Central memory CD8-positive, alpha-beta T cell (primary cell): ENCODE results near the gene FHIT.

Experiments
- ATAC-seq: fragments of 150-1000 bp; cut with Tn5 transposase; replicated peaks from 2 replicates; pipeline ENCODE4 v1.10.0; 2022; ENCODE audit warnings: mild to moderate bottlenecking, moderate FRiP score, moderate number of reproducible peaks; ENCODE audit not compliant: poor library complexity, severe bottlenecking; ENCODE audit errors: extremely low read depth
- DNase-seq, 2 donors: peaks; one replicate each; pipeline ENCODE4 v3.0.0; 2021; ENCODE audit warnings: low spot score in 2 of 2
- H3K27ac Mint-ChIP-seq: one replicate; pipeline ENCODE4 v1.8.0; 2022; ENCODE audit warnings: low read depth, mild to moderate bottlenecking, moderate library complexity, mixed read lengths
- H3K27me3 Mint-ChIP-seq: one replicate; pipeline ENCODE4 v1.8.0; 2022; ENCODE audit warnings: mixed read lengths
- H3K36me3 Mint-ChIP-seq: one replicate; pipeline ENCODE4 v1.8.0; 2022; ENCODE audit warnings: mild to moderate bottlenecking, moderate library complexity, mixed read lengths; ENCODE audit not compliant: insufficient read depth
- H3K4me1 Mint-ChIP-seq: one replicate; pipeline ENCODE4 v1.8.0; 2022; ENCODE audit warnings: mixed read lengths
- H3K4me3 Mint-ChIP-seq: one replicate; pipeline ENCODE4 v1.8.0; 2022; ENCODE audit warnings: mild to moderate bottlenecking, moderate library complexity, mixed read lengths
- H3K9me3 Mint-ChIP-seq: one replicate; pipeline ENCODE4 v1.8.0; 2022; ENCODE audit warnings: mixed read lengths

Gene FHIT

DNA sequence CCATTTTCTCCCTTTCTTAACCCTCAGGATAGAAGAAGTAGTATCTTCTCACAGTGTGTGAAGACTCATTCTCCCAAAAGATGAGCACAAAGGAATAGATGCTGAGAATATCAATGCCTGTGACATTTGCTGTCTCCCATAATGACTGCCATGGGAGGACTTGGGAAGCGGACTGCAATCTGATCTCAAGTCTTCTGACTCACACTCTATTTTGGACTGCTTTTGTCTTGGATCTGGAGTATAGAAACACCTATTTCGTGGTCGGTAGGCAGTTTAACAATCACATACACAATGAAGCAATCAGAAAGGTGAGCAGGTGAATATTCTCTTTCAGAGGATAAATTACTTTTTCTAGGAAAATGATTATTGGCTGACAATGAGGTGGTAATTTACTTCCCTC, 852.0 kb downstream of the FHIT start:
- H3K27ac Mint-ChIP-seq: no peak overlapping the region
- ATAC-seq (no peak), DNase-seq (no peak)
- H3K36me3 Mint-ChIP-seq: no peaks in the 10 kb centered on the region
- H3K27me3 Mint-ChIP-seq: peaks cover 24% of the 10 kb centered on the region
- H3K4me3 Mint-ChIP-seq: no peak overlapping the region
- no peaks in the 10 kb centered on the region for H3K9me3 Mint-ChIP-seq
- H3K4me1 Mint-ChIP-seq: no peaks in the 10 kb centered on the region

- no peak overlapping the region for H3K4me3 Mint-ChIP-seq
- H3K27me3 Mint-ChIP-seq: peaks cover 12% of the 10 kb centered on the region
- no peak overlapping the region for H3K27ac Mint-ChIP-seq
- no peaks in the 10 kb centered on the region for H3K36me3 Mint-ChIP-seq
- H3K9me3 Mint-ChIP-seq: no peaks in the 10 kb centered on the region
- no peaks in the 10 kb centered on the region for H3K4me1 Mint-ChIP-seq
- ATAC-seq (no peak), DNase-seq (no peak)
These were observed 856.0 kb downstream of the FHIT start for GRCh38 chr3:60395173-60395762.

GRCh38 chr3:60393946-60394345, 857.3 kb downstream of the FHIT start:
- DNase-seq (no peak), ATAC-seq (no peak)
- Mint-ChIP-seq H3K36me3 (no peaks in the 10 kb centered on the region), H3K27ac (no peak overlapping the region), H3K4me3 (no peak overlapping the region), H3K9me3 (no peaks in the 10 kb centered on the region), H3K27me3 (peaks cover 12% of the 10 kb centered on the region), H3K4me1 (no peaks in the 10 kb centered on the region)

DNA sequence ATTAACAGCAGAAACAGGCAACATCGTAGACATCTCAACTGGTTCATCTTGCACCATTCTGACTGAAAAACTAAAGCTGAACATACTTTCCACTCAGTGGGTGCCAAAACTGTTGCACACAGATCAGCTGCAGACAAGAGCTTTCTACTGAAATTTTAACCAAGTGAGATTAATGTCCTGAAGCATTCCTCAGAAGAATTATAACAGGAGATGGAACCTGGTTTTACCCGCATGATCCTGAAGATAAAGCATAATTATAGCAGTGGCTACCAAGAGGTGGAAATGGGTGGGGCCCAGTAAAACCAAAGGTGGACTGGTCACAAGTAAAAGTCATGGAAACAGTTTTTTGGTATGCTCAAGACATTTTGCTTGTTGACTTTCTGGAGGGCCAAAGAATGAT, 858.8 kb downstream of the FHIT start:
- H3K36me3 Mint-ChIP-seq: no peaks in the 10 kb centered on the region
- DNase-seq: no peak
- no peak overlapping the region for H3K27ac Mint-ChIP-seq
- H3K9me3 Mint-ChIP-seq: no peaks in the 10 kb centered on the region
- no peak for ATAC-seq
- H3K27me3 Mint-ChIP-seq: peaks cover 5% of the 10 kb centered on the region
- H3K4me1 Mint-ChIP-seq: no peaks in the 10 kb centered on the region
- H3K4me3 Mint-ChIP-seq: no peak overlapping the region

DNA sequence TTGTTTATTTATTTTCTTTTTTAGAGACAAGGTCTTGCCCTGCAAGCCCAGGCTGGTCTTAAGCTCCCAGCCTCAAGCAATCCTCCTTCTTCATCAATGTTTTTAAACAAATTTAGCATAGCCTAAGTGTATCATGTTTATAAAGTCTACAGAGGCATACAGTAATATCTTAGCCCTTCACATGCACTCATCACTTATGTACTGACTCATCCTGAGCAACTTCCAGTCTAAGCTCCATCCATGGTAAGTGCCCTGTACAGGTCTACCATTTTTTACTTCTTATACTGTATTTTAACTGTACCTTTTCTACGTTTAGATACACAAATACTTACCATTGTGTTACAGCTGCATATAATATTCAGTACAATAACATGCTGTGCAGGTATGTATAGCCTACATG, 860.0 kb downstream of the FHIT start:
- no peak for ATAC-seq

DNA sequence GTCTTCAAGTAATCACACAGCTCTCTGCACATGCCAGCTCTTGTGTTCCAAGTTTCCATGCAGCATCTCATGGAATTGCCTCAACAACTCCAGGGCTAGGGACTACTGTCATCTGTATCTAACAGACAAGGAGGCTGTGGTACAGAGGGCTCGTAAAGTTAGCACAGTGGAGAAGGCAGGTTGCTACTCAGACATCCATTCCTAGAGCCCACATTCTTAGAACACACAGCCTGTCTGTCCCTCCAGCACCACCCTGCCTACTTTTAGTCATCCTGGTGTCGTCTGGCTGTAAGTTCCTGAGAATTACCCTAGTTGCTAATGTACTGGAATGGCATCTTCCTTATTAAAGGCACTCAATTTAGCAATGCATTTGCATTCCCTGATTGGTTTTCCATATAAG, 862.5 kb downstream of the FHIT start:
- H3K27me3 Mint-ChIP-seq: no peaks in the 10 kb centered on the region
- no peaks in the 10 kb centered on the region for H3K4me1 Mint-ChIP-seq
- DNase-seq: no peak
- no peaks in the 10 kb centered on the region for H3K9me3 Mint-ChIP-seq
- no peak overlapping the region for H3K4me3 Mint-ChIP-seq
- no peaks in the 10 kb centered on the region for H3K36me3 Mint-ChIP-seq
- ATAC-seq: no peak
- H3K27ac Mint-ChIP-seq: no peak overlapping the region

More for the DNA sequence above, 860.0 kb downstream of the FHIT start:
- DNase-seq: no peak
- Mint-ChIP-seq H3K9me3 (no peaks in the 10 kb centered on the region), H3K36me3 (no peaks in the 10 kb centered on the region), H3K27ac (no peak overlapping the region), H3K4me1 (no peaks in the 10 kb centered on the region), H3K4me3 (no peak overlapping the region), H3K27me3 (no peaks in the 10 kb centered on the region)

DNA sequence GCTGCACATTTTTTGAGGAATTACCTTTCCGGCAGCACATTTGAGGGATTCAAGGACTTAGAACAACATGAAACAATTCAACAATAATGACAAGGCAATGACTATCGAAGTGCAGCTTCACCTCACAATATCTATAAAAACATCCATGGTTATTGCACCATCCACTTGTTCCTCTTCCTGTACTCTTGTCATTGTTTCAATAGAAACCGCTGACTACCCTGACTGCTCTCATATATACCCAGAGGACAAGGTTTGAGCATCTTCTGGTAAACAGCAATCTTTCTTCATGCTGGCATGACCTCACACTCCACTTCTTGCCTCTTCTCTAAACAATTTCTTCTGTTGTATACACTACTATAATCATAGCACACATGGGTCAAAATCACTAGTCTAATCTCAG, 864.9 kb downstream of the FHIT start:
- ATAC-seq: no peak
- Mint-ChIP-seq H3K27ac (no peak overlapping the region), H3K36me3 (no peaks in the 10 kb centered on the region), H3K4me1 (no peaks in the 10 kb centered on the region), H3K4me3 (no peak overlapping the region), H3K27me3 (no peaks in the 10 kb centered on the region), H3K9me3 (no peaks in the 10 kb centered on the region)
- no peak for DNase-seq

DNA sequence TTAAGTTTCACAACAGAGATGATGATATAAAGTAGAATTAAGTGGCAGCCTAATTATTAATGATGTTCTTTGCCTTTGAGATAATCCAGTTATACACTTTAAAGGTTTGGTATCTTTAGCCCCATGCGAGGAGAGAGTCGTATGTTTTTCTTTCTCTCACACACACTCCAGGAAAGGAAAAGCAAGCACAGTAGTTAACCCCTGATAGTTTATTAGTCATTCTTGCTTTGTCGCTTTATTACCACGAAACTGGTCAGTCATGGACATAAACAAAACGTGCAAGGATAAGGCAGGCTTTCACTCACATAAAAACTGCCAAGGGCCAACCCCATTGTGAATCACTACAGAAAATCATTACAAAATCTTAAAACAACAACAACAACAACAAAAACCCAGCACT, 866.9 kb downstream of the FHIT start:
- Mint-ChIP-seq H3K27ac (no peak overlapping the region), H3K27me3 (no peaks in the 10 kb centered on the region), H3K36me3 (no peaks in the 10 kb centered on the region), H3K4me1 (no peaks in the 10 kb centered on the region), H3K4me3 (no peak overlapping the region), H3K9me3 (no peaks in the 10 kb centered on the region)
- ATAC-seq (no peak), DNase-seq (no peak)

DNA sequence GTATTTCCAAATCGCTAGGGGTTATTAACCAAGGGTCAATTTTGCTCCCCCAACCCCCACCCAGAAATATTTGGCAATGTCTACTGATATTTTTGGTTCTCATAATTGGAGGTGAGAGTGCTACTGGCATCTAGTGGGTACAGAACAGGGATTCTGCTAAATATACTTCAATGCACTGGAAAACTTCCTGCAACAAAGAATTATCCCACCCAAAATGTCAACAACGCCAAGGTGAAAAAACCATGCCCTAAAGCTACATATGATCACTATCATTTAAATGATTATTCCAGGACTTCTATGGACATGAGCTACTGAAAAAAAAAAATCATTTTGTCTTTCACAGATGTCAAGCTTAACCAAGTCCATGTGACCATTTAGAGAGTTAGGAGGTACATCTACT, 867.9 kb downstream of the FHIT start:
- Mint-ChIP-seq H3K9me3 (no peaks in the 10 kb centered on the region), H3K4me1 (no peaks in the 10 kb centered on the region), H3K27me3 (no peaks in the 10 kb centered on the region), H3K36me3 (no peaks in the 10 kb centered on the region), H3K4me3 (no peak overlapping the region), H3K27ac (no peak overlapping the region)
- ATAC-seq (no peak), DNase-seq (no peak)

DNA sequence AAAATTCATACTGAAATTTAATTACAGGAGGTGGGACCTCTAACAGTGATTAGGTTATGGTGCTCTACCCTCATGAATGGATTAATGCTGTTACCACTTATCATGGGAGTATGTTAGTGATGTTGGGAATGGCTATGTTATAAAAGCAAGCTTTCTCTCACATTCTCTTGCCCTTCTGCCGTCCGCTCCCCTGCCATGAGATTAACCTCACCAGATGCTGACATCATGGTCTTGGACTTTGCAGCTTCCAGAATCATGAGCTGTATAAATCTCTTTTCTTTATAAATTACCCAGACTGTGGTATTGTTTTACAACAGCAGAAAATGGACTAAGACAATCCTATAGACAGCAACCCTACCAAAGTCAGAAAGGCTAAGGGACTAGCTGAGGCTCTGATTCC, 884.8 kb downstream of the FHIT start:
- DNase-seq: no peak
- no peaks in the 10 kb centered on the region for H3K9me3 Mint-ChIP-seq
- H3K4me3 Mint-ChIP-seq: no peak overlapping the region
- no peaks in the 10 kb centered on the region for H3K36me3 Mint-ChIP-seq
- no peak overlapping the region for H3K27ac Mint-ChIP-seq
- peaks cover 23% of the 10 kb centered on the region for H3K27me3 Mint-ChIP-seq
- ATAC-seq: no peak
- no peaks in the 10 kb centered on the region for H3K4me1 Mint-ChIP-seq

DNA sequence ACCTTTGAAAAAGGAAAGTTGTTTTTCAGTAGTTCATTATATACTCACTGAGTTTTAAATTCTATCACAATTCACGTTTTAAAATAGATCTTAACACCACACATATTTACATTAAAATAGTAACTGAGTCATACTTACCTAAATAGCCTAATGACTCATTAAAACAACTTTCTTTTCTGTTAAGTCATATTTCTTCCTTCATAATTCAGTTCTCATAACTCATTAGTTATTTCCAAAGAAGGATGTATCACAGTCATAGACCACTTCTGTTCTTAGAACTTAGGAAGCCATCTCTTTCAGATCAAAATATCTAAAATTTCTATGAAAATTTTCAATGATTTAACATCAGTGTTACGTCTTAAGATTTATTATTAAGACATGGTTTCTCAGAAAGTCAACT, 885.9 kb downstream of the FHIT start:
- Mint-ChIP-seq H3K27ac (no peak overlapping the region), H3K4me3 (no peak overlapping the region), H3K9me3 (no peaks in the 10 kb centered on the region), H3K4me1 (no peaks in the 10 kb centered on the region), H3K36me3 (no peaks in the 10 kb centered on the region), H3K27me3 (peaks cover 14% of the 10 kb centered on the region)
- no peak for DNase-seq
- no peak for ATAC-seq

DNA sequence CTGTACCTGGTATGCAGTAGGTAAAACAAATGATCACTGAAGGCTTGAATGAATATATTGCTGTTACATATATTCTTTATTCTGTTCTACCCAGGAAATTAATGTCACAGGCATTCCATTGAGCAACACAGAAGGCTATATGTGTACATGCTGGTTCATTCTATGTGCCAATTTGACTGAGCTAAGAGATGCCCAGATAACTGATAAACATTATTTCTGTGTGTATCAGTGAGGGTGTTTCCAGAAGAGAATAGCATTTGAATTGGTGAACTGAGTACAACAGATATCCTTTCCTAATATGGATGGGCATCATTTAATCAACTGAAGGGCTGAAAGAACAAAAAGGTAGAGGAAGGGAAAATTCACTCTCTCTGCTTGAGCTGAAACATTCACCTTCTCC, 886.8 kb downstream of the FHIT start:
- no peak for ATAC-seq
- Mint-ChIP-seq H3K4me1 (no peaks in the 10 kb centered on the region), H3K27ac (no peak overlapping the region), H3K36me3 (no peaks in the 10 kb centered on the region), H3K9me3 (no peaks in the 10 kb centered on the region), H3K27me3 (peaks cover 5% of the 10 kb centered on the region), H3K4me3 (no peak overlapping the region)
- no peak for DNase-seq

DNA sequence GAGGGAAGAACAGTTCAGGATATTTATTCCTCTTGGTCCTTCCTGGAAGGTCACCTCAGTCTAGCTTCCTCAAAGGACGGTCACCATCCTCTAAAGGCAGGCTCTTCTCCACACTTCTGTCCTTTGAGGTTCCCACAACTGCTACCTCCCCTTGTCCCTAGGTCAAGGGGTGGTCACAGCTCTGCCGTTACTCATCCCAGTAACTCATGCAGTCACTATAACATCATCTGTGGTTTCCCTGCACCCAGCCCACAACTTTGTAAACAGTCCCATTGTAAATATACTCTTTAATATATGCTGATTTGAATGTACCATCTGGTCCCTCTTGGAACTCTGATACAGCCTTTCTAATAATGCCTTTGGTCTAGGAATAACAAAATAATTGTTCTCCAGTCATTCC, 887.4 kb downstream of the FHIT start:
- Mint-ChIP-seq H3K4me3 (no peak overlapping the region), H3K27me3 (no peaks in the 10 kb centered on the region), H3K27ac (no peak overlapping the region), H3K36me3 (no peaks in the 10 kb centered on the region), H3K4me1 (no peaks in the 10 kb centered on the region), H3K9me3 (no peaks in the 10 kb centered on the region)
- DNase-seq: no peak
- peak; percentile 14 for ATAC-seq

GRCh38 chr3:60355825-60356224, 895.4 kb downstream of the FHIT start:
- no peaks in the 10 kb centered on the region for H3K27me3 Mint-ChIP-seq
- H3K27ac Mint-ChIP-seq: no peak overlapping the region
- no peaks in the 10 kb centered on the region for H3K36me3 Mint-ChIP-seq
- DNase-seq (no peak), ATAC-seq (no peak)
- no peak overlapping the region for H3K4me3 Mint-ChIP-seq
- no peaks in the 10 kb centered on the region for H3K9me3 Mint-ChIP-seq
- no peaks in the 10 kb centered on the region for H3K4me1 Mint-ChIP-seq
